ENCODE data around the gene RXRA.

The RXRA gene

DNA sequence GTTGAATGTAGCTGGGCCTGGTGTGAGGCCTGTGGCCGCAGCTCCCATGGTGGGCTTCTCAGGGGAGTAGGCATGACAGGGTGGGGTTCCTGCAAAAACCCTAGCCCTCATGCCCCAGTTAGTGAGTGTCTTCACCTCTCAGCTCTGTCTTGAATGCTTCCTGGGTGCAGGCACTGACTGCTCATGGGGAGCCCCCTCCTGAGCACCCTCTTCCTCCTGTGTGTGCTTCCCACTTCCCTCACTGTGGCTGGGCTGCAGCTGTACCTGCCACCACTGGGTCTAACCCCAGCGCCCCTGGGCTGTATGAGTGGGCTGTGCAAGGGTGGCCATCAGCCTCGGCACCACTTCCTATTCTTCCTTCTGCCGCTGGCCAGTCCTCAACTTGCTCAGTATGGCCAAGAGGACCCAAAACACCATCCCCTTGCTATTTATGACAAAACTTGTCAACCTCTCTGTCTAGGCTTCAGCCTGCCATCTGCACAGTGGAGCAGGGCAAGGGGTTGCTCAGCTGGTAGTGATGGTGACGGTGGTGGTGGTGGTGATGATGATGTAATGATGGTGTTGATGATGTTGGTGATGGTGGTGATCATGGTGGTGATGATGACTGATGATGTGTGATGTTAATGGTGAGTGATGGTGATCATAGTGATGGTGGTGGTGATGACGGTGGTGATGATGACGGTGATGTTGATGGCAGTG is 67.5 kb downstream of the RXRA start:
- Histone ChIP-seq H3K27ac (ENCODE audit: low read depth, low read length) (no peak overlapping the region), H3K9me2 (replicated peaks; ENCODE audit: insufficient read depth, low read length) (no peaks in the 10 kb centered on the region), H3F3A (ENCODE audit: insufficient read depth) (no peaks in the 10 kb centered on the region), H4K20me1 (ENCODE audit: low read depth, low read length) (no peaks in the 10 kb centered on the region), H3K4me2 (ENCODE audit: low read depth, low read length, poor library complexity, severe bottlenecking) (no peak overlapping the region), H3K9ac (ENCODE audit: low read length) (no peak overlapping the region), H3K79me2 (ENCODE audit: insufficient read depth, low read length) (no peaks in the 10 kb centered on the region), H3K4me3 (ENCODE audit: insufficient read depth, low read length, poor library complexity, severe bottlenecking) (no peak overlapping the region), H3K36me3 (ENCODE audit: low read length) (no peaks in the 10 kb centered on the region), H3K9me3 (ENCODE audit: insufficient read depth, low read length) (no peaks in the 10 kb centered on the region), H2AFZ (ENCODE audit: low read depth, low read length, severe bottlenecking) (no peak overlapping the region), H3K27me3 (ENCODE audit: low read length) (no peaks in the 10 kb centered on the region; the same call in 1 of the 2 replicates)
- no peak for TF ChIP-seq EZH2phosphoT487 (conservative IDR thresholded peaks at IDR 0.05; ENCODE audit: low read length)
- TF ChIP-seq, protein P1, sequence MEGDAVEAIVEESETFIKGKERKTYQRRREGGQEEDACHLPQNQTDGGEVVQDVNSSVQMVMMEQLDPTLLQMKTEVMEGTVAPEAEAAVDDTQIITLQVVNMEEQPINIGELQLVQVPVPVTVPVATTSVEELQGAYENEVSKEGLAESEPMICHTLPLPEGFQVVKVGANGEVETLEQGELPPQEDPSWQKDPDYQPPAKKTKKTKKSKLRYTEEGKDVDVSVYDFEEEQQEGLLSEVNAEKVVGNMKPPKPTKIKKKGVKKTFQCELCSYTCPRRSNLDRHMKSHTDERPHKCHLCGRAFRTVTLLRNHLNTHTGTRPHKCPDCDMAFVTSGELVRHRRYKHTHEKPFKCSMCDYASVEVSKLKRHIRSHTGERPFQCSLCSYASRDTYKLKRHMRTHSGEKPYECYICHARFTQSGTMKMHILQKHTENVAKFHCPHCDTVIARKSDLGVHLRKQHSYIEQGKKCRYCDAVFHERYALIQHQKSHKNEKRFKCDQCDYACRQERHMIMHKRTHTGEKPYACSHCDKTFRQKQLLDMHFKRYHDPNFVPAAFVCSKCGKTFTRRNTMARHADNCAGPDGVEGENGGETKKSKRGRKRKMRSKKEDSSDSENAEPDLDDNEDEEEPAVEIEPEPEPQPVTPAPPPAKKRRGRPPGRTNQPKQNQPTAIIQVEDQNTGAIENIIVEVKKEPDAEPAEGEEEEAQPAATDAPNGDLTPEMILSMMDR (IDR thresholded peaks at IDR 0.05; ENCODE audit: insufficient read depth, low read length, poor library complexity, severe bottlenecking): no peak

DNA sequence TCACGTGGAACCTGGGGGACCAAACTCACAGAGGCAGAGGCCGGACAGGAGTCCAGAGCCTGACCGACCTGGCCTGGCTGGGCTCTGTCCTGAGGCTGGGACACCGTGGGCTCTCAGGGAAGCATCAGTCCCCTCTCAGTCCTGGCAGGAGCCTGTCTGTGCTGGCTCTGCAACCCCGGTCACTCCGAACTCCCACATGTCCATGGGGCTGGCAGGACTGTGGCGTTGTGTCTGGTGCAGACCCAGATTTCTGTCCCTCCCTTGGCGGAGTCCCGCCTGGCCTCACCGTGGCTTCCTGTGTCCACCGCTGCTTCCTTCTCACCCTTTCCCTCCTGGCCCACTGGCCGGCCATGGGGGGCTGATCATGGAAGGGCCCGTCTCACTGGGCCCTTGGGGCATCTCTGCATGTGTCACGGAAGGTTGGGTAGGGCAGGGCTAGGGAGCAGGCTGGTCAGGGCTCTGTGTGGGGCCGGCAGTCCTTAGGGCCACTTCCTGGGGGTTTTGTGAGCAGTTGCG is 68.8 kb downstream of the RXRA start:
- peaks cover 7% of the 10 kb centered on the region; the same call in 1 of the 2 replicates for H3K9me3 ChIP-seq (ENCODE audit: insufficient read depth, low read length)
- no peak overlapping the region for H3K4me2 ChIP-seq (ENCODE audit: low read depth, low read length, poor library complexity, severe bottlenecking)
- TF ChIP-seq, protein P1 (IDR thresholded peaks at IDR 0.05; ENCODE audit: insufficient read depth, low read length, poor library complexity, severe bottlenecking): no peak
- TF ChIP-seq EZH2phosphoT487 (conservative IDR thresholded peaks at IDR 0.05; ENCODE audit: low read length): no peak
- H3K27me3 ChIP-seq (ENCODE audit: low read length): no peaks in the 10 kb centered on the region; the same call in 1 of the 2 replicates
- H3F3A ChIP-seq (ENCODE audit: insufficient read depth): no peaks in the 10 kb centered on the region
- no peaks in the 10 kb centered on the region for H3K36me3 ChIP-seq (ENCODE audit: low read length)
- H3K79me2 ChIP-seq (ENCODE audit: insufficient read depth, low read length): no peaks in the 10 kb centered on the region
- H3K9ac ChIP-seq (ENCODE audit: low read length): no peak overlapping the region
- no peak overlapping the region for H2AFZ ChIP-seq (ENCODE audit: low read depth, low read length, severe bottlenecking)
- H3K9me2 ChIP-seq (replicated peaks; ENCODE audit: insufficient read depth, low read length): no peaks in the 10 kb centered on the region
- no peaks in the 10 kb centered on the region for H4K20me1 ChIP-seq (ENCODE audit: low read depth, low read length)
- H3K4me3 ChIP-seq (ENCODE audit: insufficient read depth, low read length, poor library complexity, severe bottlenecking): no peak overlapping the region
- no peak overlapping the region for H3K27ac ChIP-seq (ENCODE audit: low read depth, low read length)

DNA sequence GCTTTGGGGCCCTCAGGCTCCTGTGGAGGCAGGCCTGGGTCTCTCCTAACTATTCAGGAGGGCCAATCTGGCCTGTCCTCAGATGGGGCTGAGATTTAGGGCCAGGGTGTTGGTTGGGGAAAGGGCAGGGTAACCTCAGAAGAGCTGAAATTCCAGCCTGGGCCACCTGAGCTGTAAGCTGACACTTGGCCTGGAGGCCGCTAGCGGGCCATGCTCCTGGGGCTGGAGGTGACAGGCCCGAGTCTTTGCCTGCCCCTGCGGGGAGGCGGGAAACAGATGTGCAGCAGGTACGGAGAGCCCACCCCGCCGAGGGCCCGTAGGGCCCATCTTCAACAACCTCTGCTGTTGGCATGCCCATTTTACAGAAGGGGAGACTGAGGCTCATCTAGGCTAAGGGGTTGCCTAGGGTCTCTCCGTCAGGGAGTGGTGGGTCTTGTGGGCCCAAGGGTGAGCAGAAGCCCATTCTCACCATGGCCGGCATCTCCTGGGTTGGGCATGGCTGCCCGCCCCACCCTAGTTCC is 69.5 kb downstream of the RXRA start:
- Histone ChIP-seq H3F3A (ENCODE audit: insufficient read depth) (no peaks in the 10 kb centered on the region), H3K27ac (ENCODE audit: low read depth, low read length) (no peak overlapping the region), H3K9me2 (replicated peaks; ENCODE audit: insufficient read depth, low read length) (no peaks in the 10 kb centered on the region), H4K20me1 (ENCODE audit: low read depth, low read length) (no peaks in the 10 kb centered on the region), H3K36me3 (ENCODE audit: low read length) (no peaks in the 10 kb centered on the region), H3K27me3 (ENCODE audit: low read length) (no peaks in the 10 kb centered on the region; the same call in 1 of the 2 replicates), H3K9me3 (ENCODE audit: insufficient read depth, low read length) (peaks cover 7% of the 10 kb centered on the region; the same call in 1 of the 2 replicates), H2AFZ (ENCODE audit: low read depth, low read length, severe bottlenecking) (no peak overlapping the region), H3K4me2 (ENCODE audit: low read depth, low read length, poor library complexity, severe bottlenecking) (no peak overlapping the region), H3K79me2 (ENCODE audit: insufficient read depth, low read length) (no peaks in the 10 kb centered on the region), H3K4me3 (ENCODE audit: insufficient read depth, low read length, poor library complexity, severe bottlenecking) (no peak overlapping the region), H3K9ac (ENCODE audit: low read length) (no peak overlapping the region)
- no peak for TF ChIP-seq EZH2phosphoT487 (conservative IDR thresholded peaks at IDR 0.05; ENCODE audit: low read length)
- TF ChIP-seq, protein P1 (IDR thresholded peaks at IDR 0.05; ENCODE audit: insufficient read depth, low read length, poor library complexity, severe bottlenecking): no peak

Data from SU-DHL-6 (cell line).